GM12878 (cell line): ENCODE measurements around the gene PRDM8. TPM values are rescaled to one million over a fixed set of nuclear protein-coding genes. Genes with fewer than 3 reads are reported as not detected.

Experiments
- ATF7 ChIP-seq: fragments of 450-650 bp; IDR thresholded peaks from 2 replicates; pipeline ENCODE4 v1.6.1; 2016; ENCODE audit warnings: low read depth, mild to moderate bottlenecking
- BMI1 ChIP-seq: fragments of 450-650 bp; IDR thresholded peaks from 2 replicates; pipeline ENCODE4 v1.6.1; 2016; ENCODE audit warnings: mild to moderate bottlenecking, moderate library complexity, borderline replicate concordance
- ETV6 ChIP-seq, 2 experiments: fragments of 450-650 bp in 1 of 2; IDR thresholded peaks in 1 of 2; conservative IDR thresholded peaks in 1 of 2; 2 replicates each; pipeline ENCODE4 v1.6.1; 2014; ENCODE audit warnings: antibody characterized with exemption in 1 of 2, borderline replicate concordance in 1 of 2, low read depth in 1 of 2, mild to moderate bottlenecking in 1 of 2, moderate library complexity in 1 of 2
- FOXM1 ChIP-seq: IDR thresholded peaks from 2 replicates; pipeline ENCODE4 v1.6.1; 2012; ENCODE audit warnings: low read depth, mild to moderate bottlenecking, inconsistent platforms, low read length, moderate library complexity
- KAT2A ChIP-seq: conservative IDR thresholded peaks from 2 replicates; pipeline ENCODE4 v1.6.1; 2011; ENCODE audit warnings: low read depth, low read length; ENCODE audit not compliant: control insufficient read depth
- MEF2A ChIP-seq: IDR thresholded peaks from 2 replicates; pipeline ENCODE4 v1.6.1; 2011; ENCODE audit warnings: low read depth, mild to moderate bottlenecking, low read length, moderate library complexity; ENCODE audit not compliant: insufficient read depth
- MTA2 ChIP-seq: fragments of 450-650 bp; IDR thresholded peaks from 2 replicates; pipeline ENCODE4 v1.6.1; 2016; ENCODE audit warnings: low read depth, mild to moderate bottlenecking, moderate library complexity
- PML ChIP-seq: IDR thresholded peaks from 2 replicates; pipeline ENCODE4 v1.6.1; 2012; ENCODE audit warnings: low read length, inconsistent platforms
- RAD51 ChIP-seq: fragments of 450-650 bp; IDR thresholded peaks from 2 replicates; pipeline ENCODE4 v1.6.1; 2016; ENCODE audit warnings: moderate library complexity, mild to moderate bottlenecking, inconsistent platforms
- YBX1 ChIP-seq: fragments of 450-650 bp; IDR thresholded peaks from 2 replicates; pipeline ENCODE4 v1.6.1; 2016; ENCODE audit warnings: antibody characterized with exemption
- ZNF217 ChIP-seq: fragments of 450-650 bp; IDR thresholded peaks from 2 replicates; pipeline ENCODE4 v1.6.1; 2017; ENCODE audit warnings: antibody characterized with exemption, mild to moderate bottlenecking
- polyA plus RNA-seq, 11 experiments: library from polyadenylated mRNA; depleted of rRNA in 4 of 11; unstranded in 6 of 11; stranded (reverse) in 5 of 11; fragments of >200 nt; fragmentation: Nextera tagmentation in 4 of 11; fragmentation: Illumina TruSeq in 1 of 11; extraction: Ambion mirVana in 4 of 11; extraction: Trizol in 1 of 11; gene quantifications; 1 replicate in 1 of 11; 2 replicates in 10 of 11; pipeline versions ENCODE4 v1.2.1 to v1.2.3, GENCODE V29; 2011 to 2016; ENCODE audit warnings: inconsistent platforms in 2 of 11, missing spikeins in 2 of 11, low read depth in 1 of 11
- total RNA-seq, 4 experiments: library from RNA; depleted of rRNA in 3 of 4; stranded (reverse); fragments of >200 nt in 3 of 4; fragmentation: Illumina TruSeq in 1 of 4; extraction: Trizol in 1 of 4; gene quantifications; 2 replicates each; pipeline versions ENCODE4 v1.2.1 to v1.2.3, GENCODE V29; 2013 to 2021
- TF ChIP-seq, protein P1 (sequence below): fragments of 450-650 bp; IDR thresholded peaks from 2 replicates; pipeline ENCODE4 v1.6.1; 2016; ENCODE audit warnings: mild to moderate bottlenecking, moderate library complexity, borderline replicate concordance
- TF ChIP-seq, protein P2 (sequence below): fragments of 450-650 bp; IDR thresholded peaks from 2 replicates; pipeline ENCODE4 v1.6.1; 2017; ENCODE audit warnings: mild to moderate bottlenecking, moderate library complexity
- TF ChIP-seq, protein P3 (sequence below): fragments of 450-650 bp; IDR thresholded peaks from 2 replicates; pipeline ENCODE4 v1.6.1; 2017; ENCODE audit warnings: mild to moderate bottlenecking, moderate library complexity
- TF ChIP-seq, protein P4 (sequence below): IDR thresholded peaks from 2 replicates; pipeline ENCODE4 v1.6.1; 2012; ENCODE audit warnings: low read depth, low read length, improper control_type of control experiment

The PRDM8 gene
- total and polyA plus RNA-seq, 10 of the 15 experiments (the other 5 are each of a cell fraction or from before 2014, with no cell fraction given), result 0.09 to 1.6 (median 0.40) TPM

DNA sequence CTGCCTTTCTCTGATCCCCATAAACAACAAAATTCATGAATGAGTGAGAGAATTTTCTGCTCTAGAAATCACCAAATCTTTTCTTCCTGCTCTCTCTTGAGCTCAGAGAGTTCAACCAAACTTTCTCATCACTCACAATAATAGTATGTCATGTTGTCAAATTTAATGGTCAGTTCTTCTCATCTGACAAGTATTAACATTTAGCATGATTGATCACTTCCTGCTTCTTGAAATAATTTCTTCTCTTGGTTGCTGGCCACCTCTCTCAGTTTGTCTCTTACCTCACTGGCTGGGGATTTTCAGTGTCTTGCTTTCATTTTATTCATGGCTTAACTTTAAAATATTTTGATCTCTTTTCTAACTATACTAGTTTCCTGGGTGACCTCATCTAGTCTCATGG is 43.7 kb downstream of the PRDM8 start (continued):
- TF ChIP-seq, protein P1, sequence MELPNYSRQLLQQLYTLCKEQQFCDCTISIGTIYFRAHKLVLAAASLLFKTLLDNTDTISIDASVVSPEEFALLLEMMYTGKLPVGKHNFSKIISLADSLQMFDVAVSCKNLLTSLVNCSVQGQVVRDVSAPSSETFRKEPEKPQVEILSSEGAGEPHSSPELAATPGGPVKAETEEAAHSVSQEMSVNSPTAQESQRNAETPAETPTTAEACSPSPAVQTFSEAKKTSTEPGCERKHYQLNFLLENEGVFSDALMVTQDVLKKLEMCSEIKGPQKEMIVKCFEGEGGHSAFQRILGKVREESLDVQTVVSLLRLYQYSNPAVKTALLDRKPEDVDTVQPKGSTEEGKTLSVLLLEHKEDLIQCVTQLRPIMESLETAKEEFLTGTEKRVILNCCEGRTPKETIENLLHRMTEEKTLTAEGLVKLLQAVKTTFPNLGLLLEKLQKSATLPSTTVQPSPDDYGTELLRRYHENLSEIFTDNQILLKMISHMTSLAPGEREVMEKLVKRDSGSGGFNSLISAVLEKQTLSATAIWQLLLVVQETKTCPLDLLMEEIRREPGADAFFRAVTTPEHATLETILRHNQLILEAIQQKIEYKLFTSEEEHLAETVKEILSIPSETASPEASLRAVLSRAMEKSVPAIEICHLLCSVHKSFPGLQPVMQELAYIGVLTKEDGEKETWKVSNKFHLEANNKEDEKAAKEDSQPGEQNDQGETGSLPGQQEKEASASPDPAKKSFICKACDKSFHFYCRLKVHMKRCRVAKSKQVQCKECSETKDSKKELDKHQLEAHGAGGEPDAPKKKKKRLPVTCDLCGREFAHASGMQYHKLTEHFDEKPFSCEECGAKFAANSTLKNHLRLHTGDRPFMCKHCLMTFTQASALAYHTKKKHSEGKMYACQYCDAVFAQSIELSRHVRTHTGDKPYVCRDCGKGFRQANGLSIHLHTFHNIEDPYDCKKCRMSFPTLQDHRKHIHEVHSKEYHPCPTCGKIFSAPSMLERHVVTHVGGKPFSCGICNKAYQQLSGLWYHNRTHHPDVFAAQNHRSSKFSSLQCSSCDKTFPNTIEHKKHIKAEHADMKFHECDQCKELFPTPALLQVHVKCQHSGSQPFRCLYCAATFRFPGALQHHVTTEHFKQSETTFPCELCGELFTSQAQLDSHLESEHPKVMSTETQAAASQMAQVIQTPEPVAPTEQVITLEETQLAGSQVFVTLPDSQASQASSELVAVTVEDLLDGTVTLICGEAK, result no peak
- TF ChIP-seq ZNF217 (no peak), KAT2A (no peak), FOXM1 (0 out of 2 replicates have a peak, but pooled peaks have one; percentile 21), PML (no peak), BMI1 (peak; percentile 60; the same call in 1 of the 2 replicates), ETV6 (conservative IDR thresholded peaks at IDR 0.05 in 1 of 2, IDR thresholded peaks at IDR 0.05 in 1 of 2; ENCODE audit: borderline replicate concordance in 1 of 2, low read depth in 1 of 2) (peak in 1 of 2 experiments; percentile 61; a peak in 1 of 4 replicates), YBX1 (no peak), MEF2A (0 out of 2 replicates have a peak, but pooled peaks have one; percentile 12), RAD51 (no peak), MTA2 (peak; percentile 96), ATF7 (peak; percentile 94)
- TF ChIP-seq, protein P2, sequence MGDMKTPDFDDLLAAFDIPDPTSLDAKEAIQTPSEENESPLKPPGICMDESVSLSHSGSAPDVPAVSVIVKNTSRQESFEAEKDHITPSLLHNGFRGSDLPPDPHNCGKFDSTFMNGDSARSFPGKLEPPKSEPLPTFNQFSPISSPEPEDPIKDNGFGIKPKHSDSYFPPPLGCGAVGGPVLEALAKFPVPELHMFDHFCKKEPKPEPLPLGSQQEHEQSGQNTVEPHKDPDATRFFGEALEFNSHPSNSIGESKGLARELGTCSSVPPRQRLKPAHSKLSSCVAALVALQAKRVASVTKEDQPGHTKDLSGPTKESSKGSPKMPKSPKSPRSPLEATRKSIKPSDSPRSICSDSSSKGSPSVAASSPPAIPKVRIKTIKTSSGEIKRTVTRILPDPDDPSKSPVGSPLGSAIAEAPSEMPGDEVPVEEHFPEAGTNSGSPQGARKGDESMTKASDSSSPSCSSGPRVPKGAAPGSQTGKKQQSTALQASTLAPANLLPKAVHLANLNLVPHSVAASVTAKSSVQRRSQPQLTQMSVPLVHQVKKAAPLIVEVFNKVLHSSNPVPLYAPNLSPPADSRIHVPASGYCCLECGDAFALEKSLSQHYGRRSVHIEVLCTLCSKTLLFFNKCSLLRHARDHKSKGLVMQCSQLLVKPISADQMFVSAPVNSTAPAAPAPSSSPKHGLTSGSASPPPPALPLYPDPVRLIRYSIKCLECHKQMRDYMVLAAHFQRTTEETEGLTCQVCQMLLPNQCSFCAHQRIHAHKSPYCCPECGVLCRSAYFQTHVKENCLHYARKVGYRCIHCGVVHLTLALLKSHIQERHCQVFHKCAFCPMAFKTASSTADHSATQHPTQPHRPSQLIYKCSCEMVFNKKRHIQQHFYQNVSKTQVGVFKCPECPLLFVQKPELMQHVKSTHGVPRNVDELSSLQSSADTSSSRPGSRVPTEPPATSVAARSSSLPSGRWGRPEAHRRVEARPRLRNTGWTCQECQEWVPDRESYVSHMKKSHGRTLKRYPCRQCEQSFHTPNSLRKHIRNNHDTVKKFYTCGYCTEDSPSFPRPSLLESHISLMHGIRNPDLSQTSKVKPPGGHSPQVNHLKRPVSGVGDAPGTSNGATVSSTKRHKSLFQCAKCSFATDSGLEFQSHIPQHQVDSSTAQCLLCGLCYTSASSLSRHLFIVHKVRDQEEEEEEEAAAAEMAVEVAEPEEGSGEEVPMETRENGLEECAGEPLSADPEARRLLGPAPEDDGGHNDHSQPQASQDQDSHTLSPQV, result peak; percentile 9; the same call in 1 of the 2 replicates
- TF ChIP-seq, protein P3, sequence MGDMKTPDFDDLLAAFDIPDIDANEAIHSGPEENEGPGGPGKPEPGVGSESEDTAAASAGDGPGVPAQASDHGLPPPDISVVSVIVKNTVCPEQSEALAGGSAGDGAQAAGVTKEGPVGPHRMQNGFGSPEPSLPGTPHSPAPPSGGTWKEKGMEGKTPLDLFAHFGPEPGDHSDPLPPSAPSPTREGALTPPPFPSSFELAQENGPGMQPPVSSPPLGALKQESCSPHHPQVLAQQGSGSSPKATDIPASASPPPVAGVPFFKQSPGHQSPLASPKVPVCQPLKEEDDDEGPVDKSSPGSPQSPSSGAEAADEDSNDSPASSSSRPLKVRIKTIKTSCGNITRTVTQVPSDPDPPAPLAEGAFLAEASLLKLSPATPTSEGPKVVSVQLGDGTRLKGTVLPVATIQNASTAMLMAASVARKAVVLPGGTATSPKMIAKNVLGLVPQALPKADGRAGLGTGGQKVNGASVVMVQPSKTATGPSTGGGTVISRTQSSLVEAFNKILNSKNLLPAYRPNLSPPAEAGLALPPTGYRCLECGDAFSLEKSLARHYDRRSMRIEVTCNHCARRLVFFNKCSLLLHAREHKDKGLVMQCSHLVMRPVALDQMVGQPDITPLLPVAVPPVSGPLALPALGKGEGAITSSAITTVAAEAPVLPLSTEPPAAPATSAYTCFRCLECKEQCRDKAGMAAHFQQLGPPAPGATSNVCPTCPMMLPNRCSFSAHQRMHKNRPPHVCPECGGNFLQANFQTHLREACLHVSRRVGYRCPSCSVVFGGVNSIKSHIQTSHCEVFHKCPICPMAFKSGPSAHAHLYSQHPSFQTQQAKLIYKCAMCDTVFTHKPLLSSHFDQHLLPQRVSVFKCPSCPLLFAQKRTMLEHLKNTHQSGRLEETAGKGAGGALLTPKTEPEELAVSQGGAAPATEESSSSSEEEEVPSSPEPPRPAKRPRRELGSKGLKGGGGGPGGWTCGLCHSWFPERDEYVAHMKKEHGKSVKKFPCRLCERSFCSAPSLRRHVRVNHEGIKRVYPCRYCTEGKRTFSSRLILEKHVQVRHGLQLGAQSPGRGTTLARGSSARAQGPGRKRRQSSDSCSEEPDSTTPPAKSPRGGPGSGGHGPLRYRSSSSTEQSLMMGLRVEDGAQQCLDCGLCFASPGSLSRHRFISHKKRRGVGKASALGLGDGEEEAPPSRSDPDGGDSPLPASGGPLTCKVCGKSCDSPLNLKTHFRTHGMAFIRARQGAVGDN, result 0 out of 2 replicates have a peak, but pooled peaks have one; percentile 20
- TF ChIP-seq, protein P4, sequence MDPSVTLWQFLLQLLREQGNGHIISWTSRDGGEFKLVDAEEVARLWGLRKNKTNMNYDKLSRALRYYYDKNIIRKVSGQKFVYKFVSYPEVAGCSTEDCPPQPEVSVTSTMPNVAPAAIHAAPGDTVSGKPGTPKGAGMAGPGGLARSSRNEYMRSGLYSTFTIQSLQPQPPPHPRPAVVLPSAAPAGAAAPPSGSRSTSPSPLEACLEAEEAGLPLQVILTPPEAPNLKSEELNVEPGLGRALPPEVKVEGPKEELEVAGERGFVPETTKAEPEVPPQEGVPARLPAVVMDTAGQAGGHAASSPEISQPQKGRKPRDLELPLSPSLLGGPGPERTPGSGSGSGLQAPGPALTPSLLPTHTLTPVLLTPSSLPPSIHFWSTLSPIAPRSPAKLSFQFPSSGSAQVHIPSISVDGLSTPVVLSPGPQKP, result 0 out of 2 replicates have a peak, but pooled peaks have one; percentile 2
